ENCODE results near the gene GMDS.

Gene GMDS

GRCh38 chr6:2181567-2181966, 63.8 kb downstream of the GMDS start:
- in situ Hi-C loops (cut with MboI; ENCODE audit: low sequenced_read_pairs): no loop called here

GRCh38 chr6:2179950-2180349, 65.5 kb downstream of the GMDS start:
- in situ Hi-C loops (cut with MboI; ENCODE audit: low sequenced_read_pairs): no loop called here

- in situ Hi-C loops (cut with MboI; ENCODE audit: low sequenced_read_pairs): no loop called here
Measured at GRCh38 chr6:2179241-2179640, 66.2 kb downstream of the GMDS start.

- in situ Hi-C loops (cut with MboI; ENCODE audit: low sequenced_read_pairs): no loop called here
Measured at GRCh38 chr6:2178125-2178524, 67.3 kb downstream of the GMDS start.

- in situ Hi-C loops (cut with MboI; ENCODE audit: low sequenced_read_pairs): no loop called here
Measured at GRCh38 chr6:2175825-2176224, 69.6 kb downstream of the GMDS start.

GRCh38 chr6:2173203-2173961, 72.0 kb downstream of the GMDS start:
- in situ Hi-C loops (cut with MboI; ENCODE audit: low sequenced_read_pairs): no loop called here

GRCh38 chr6:2171728-2172127, 73.7 kb downstream of the GMDS start:
- in situ Hi-C loops (cut with MboI; ENCODE audit: low sequenced_read_pairs): no loop called here

- in situ Hi-C loops (cut with MboI; ENCODE audit: low sequenced_read_pairs): no loop called here
Measured at GRCh38 chr6:2168480-2168879, 76.9 kb downstream of the GMDS start.

- in situ Hi-C loops (cut with MboI; ENCODE audit: low sequenced_read_pairs): no loop called here
Measured at GRCh38 chr6:2166717-2167116, 78.7 kb downstream of the GMDS start.

- in situ Hi-C loops (cut with MboI; ENCODE audit: low sequenced_read_pairs): no loop called here
Measured at GRCh38 chr6:2165286-2165685, 80.1 kb downstream of the GMDS start.

- in situ Hi-C loops (cut with MboI; ENCODE audit: low sequenced_read_pairs): no loop called here
Measured at GRCh38 chr6:2164481-2164880, 80.9 kb downstream of the GMDS start.

- in situ Hi-C loops (cut with MboI; ENCODE audit: low sequenced_read_pairs): no loop called here
Measured at GRCh38 chr6:2162079-2162445, 83.3 kb downstream of the GMDS start.

GRCh38 chr6:2158596-2159271, 86.7 kb downstream of the GMDS start:
- in situ Hi-C loops (cut with MboI; ENCODE audit: low sequenced_read_pairs): no loop called here

- in situ Hi-C loops (cut with MboI; ENCODE audit: low sequenced_read_pairs): no loop called here
Measured at GRCh38 chr6:2157441-2158127, 87.8 kb downstream of the GMDS start.

- in situ Hi-C loops (cut with MboI; ENCODE audit: low sequenced_read_pairs): no loop called here
Measured at GRCh38 chr6:2155206-2155605, 90.2 kb downstream of the GMDS start.

- in situ Hi-C loops (cut with MboI; ENCODE audit: low sequenced_read_pairs): no loop called here
Measured at GRCh38 chr6:2149361-2150006, 95.9 kb downstream of the GMDS start.

- in situ Hi-C loops (cut with MboI; ENCODE audit: low sequenced_read_pairs): no loop called here
Measured at GRCh38 chr6:2148748-2149147, 96.7 kb downstream of the GMDS start.

GRCh38 chr6:2147766-2148448, 97.5 kb downstream of the GMDS start:
- in situ Hi-C loops (cut with MboI; ENCODE audit: low sequenced_read_pairs): no loop called here

- in situ Hi-C loops (cut with MboI; ENCODE audit: low sequenced_read_pairs): no loop called here
Measured at GRCh38 chr6:2147261-2147660, 98.1 kb downstream of the GMDS start.

GRCh38 chr6:2144210-2144609, 101.2 kb downstream of the GMDS start:
- in situ Hi-C loops (cut with MboI; ENCODE audit: low sequenced_read_pairs): no loop called here
